ENCODE data around the gene KCNA1. TPM values are rescaled to one million over a fixed set of nuclear protein-coding genes. Genes with fewer than 3 reads are reported as not detected.

The KCNA1 gene
- total and polyA plus RNA-seq, 2 donors (not counting 3 experiments of a cell fraction or from before 2014, with no cell fraction given) = not detected

DNA sequence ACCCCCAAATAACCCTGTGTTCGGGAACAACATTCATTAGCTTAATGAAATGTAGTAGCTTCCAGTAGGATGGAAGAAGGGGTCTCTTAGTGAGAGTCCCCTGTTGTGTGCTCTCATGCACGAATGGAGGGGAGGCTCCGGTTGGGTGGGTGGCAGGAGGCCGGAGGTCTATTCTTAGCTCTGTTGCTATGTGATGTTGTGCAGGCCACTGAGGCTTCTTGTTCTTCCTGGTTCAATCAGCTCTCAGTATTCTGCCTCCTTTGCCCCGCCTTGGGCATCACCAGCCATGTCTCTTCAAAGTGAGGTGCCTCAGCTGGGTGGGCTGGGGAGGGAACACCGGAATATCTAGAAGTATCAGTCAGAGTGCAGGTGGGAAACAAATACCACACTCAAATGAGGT, 50.8 kb downstream of the KCNA1 start:
- BruUV-seq (replicated peaks) = no TSS peak
- Histone ChIP-seq H3K79me2 (ENCODE audit: control insufficient read depth, insufficient read depth, low read length) (no peaks in the 10 kb centered on the region), H3K27ac (ENCODE audit: insufficient read depth, low read depth, low read length) (no peak overlapping the region), H3K9me1 (replicated peaks; ENCODE audit: control insufficient read depth, extremely low read depth, insufficient read depth, low read length) (no peaks in the 10 kb centered on the region), H3K4me2 (ENCODE audit: insufficient read depth, low read length) (no peak overlapping the region), H3K9ac (replicated peaks; ENCODE audit: extremely low read depth, insufficient read depth, low read length) (no peak overlapping the region), H3K4me3 (replicated peaks in 1 of 3; ENCODE audit: insufficient read depth in 1 of 3, low read depth in 1 of 3, low read length in 3 of 3) (no peak overlapping the region), H2AFZ (ENCODE audit: low read depth, low read length) (no peak overlapping the region), H4K20me1 (replicated peaks; ENCODE audit: control insufficient read depth, extremely low read depth, insufficient read depth, low read length) (no peaks in the 10 kb centered on the region), H3K27me3 (ENCODE audit: control insufficient read depth in 2 of 2, insufficient read depth in 2 of 2, low read length in 2 of 2) (no peaks in the 10 kb centered on the region), H3K36me3 (ENCODE audit: control insufficient read depth in 2 of 2, extremely low read depth in 1 of 2, insufficient read depth in 2 of 2, low read length in 2 of 2) (no peaks in the 10 kb centered on the region), H3K4me1 (ENCODE audit: control insufficient read depth, extremely low read depth, insufficient read depth, low read length) (no peaks in the 10 kb centered on the region), H3K9me3 (replicated peaks; ENCODE audit: control insufficient read depth, insufficient read depth, low read length) (no peaks in the 10 kb centered on the region)
- CTCF ChIA-PET = interaction anchor here (1.0 kb wide), 1 partner anchor 60 kb away, joined by 3 read pairs; no protein-coding TSS in a partner anchor
- TF ChIP-seq MYC (IDR thresholded peaks at IDR 0.05; ENCODE audit: low read depth, low read length) = no peak
- no peak for TF ChIP-seq EZH2 (IDR thresholded peaks at IDR 0.05; ENCODE audit: borderline replicate concordance, low read depth, low read length, severe bottlenecking)
- no peak for TF ChIP-seq POLR2AphosphoS5 (IDR thresholded peaks at IDR 0.05; ENCODE audit: insufficient read depth, low read depth, low read length)
- TF ChIP-seq, protein P1, sequence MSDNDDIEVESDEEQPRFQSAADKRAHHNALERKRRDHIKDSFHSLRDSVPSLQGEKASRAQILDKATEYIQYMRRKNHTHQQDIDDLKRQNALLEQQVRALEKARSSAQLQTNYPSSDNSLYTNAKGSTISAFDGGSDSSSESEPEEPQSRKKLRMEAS (IDR thresholded peaks at IDR 0.05; ENCODE audit: insufficient read depth, insufficient read length) = no peak
- intact Hi-C loops (cut with micrococcal nuclease) (no loop called here), dilution Hi-C loops (cut with MboI; ENCODE audit: extremely low pct_ligation_motif_present, low sequenced_read_pairs) (no loop called here)
- FAIRE-seq (no peak), DNase-seq (ENCODE audit: low read depth, low spot score) (no peak)
- POLR2A ChIA-PET = no interaction called here

DNA sequence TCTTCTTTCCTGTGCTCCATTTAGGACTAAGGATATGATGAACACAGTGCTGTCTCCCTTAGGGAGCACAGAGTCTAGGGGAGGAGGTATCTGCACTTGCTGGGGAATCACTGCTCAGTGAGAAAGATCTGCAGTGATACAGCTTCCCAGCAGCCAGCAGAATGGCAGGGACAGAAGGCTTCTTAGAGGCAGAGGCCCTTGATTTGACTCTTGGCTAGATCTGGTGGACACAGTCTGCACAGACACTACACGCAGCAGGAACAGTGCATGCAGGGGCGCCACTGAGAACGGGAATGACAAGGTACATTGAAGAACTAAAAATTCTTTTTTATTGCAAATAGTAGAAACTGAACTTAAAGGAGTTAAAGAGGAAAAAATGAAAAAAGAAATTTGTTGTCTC, 51.6 kb downstream of the KCNA1 start:
- Histone ChIP-seq H3K9ac (replicated peaks; ENCODE audit: extremely low read depth, insufficient read depth, low read length) (no peak overlapping the region), H3K27ac (ENCODE audit: insufficient read depth, low read depth, low read length) (no peak overlapping the region), H4K20me1 (replicated peaks; ENCODE audit: control insufficient read depth, extremely low read depth, insufficient read depth, low read length) (no peaks in the 10 kb centered on the region), H2AFZ (ENCODE audit: low read depth, low read length) (no peak overlapping the region), H3K79me2 (ENCODE audit: control insufficient read depth, insufficient read depth, low read length) (no peaks in the 10 kb centered on the region), H3K4me2 (ENCODE audit: insufficient read depth, low read length) (no peak overlapping the region), H3K27me3 (ENCODE audit: control insufficient read depth in 2 of 2, insufficient read depth in 2 of 2, low read length in 2 of 2) (no peaks in the 10 kb centered on the region), H3K9me1 (replicated peaks; ENCODE audit: control insufficient read depth, extremely low read depth, insufficient read depth, low read length) (no peaks in the 10 kb centered on the region), H3K9me3 (replicated peaks; ENCODE audit: control insufficient read depth, insufficient read depth, low read length) (no peaks in the 10 kb centered on the region), H3K4me3 (replicated peaks in 1 of 3; ENCODE audit: insufficient read depth in 1 of 3, low read depth in 1 of 3, low read length in 3 of 3) (no peak overlapping the region), H3K36me3 (ENCODE audit: control insufficient read depth in 2 of 2, extremely low read depth in 1 of 2, insufficient read depth in 2 of 2, low read length in 2 of 2) (no peaks in the 10 kb centered on the region), H3K4me1 (ENCODE audit: control insufficient read depth, extremely low read depth, insufficient read depth, low read length) (no peaks in the 10 kb centered on the region)
- no peak for FAIRE-seq
- no TSS peak for BruUV-seq (replicated peaks)
- no peak for TF ChIP-seq FOS (IDR thresholded peaks at IDR 0.05; ENCODE audit: borderline replicate concordance, insufficient read depth, low read length)
- no peak for TF ChIP-seq POLR2AphosphoS5 (IDR thresholded peaks at IDR 0.05; ENCODE audit: insufficient read depth, low read depth, low read length)
- TF ChIP-seq, protein P2, sequence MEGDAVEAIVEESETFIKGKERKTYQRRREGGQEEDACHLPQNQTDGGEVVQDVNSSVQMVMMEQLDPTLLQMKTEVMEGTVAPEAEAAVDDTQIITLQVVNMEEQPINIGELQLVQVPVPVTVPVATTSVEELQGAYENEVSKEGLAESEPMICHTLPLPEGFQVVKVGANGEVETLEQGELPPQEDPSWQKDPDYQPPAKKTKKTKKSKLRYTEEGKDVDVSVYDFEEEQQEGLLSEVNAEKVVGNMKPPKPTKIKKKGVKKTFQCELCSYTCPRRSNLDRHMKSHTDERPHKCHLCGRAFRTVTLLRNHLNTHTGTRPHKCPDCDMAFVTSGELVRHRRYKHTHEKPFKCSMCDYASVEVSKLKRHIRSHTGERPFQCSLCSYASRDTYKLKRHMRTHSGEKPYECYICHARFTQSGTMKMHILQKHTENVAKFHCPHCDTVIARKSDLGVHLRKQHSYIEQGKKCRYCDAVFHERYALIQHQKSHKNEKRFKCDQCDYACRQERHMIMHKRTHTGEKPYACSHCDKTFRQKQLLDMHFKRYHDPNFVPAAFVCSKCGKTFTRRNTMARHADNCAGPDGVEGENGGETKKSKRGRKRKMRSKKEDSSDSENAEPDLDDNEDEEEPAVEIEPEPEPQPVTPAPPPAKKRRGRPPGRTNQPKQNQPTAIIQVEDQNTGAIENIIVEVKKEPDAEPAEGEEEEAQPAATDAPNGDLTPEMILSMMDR (IDR thresholded peaks at IDR 0.05; ENCODE audit: extremely low read depth in 1 of 2, insufficient read depth in 1 of 2, low read depth in 1 of 2, low read length in 2 of 2) = no peak
- TF ChIP-seq, protein P1 (IDR thresholded peaks at IDR 0.05; ENCODE audit: insufficient read depth, insufficient read length) = no peak
- TF ChIP-seq POLR2A (IDR thresholded peaks at IDR 0.05; ENCODE audit: low read depth, low read length) = no peak
- TF ChIP-seq MYC (IDR thresholded peaks at IDR 0.05; ENCODE audit: low read depth, low read length) = no peak
- TF ChIP-seq JUN (IDR thresholded peaks at IDR 0.05; ENCODE audit: borderline replicate concordance, insufficient read depth, insufficient read length, low read depth) = no peak
- TF ChIP-seq EZH2 (IDR thresholded peaks at IDR 0.05; ENCODE audit: borderline replicate concordance, low read depth, low read length, severe bottlenecking) = no peak
- TF ChIP-seq GATA2 (IDR thresholded peaks at IDR 0.05; ENCODE audit: insufficient read depth, insufficient read length, low read depth, low read length) = no peak
- POLR2A ChIA-PET = no interaction called here
- intact Hi-C loops (cut with micrococcal nuclease) (no loop called here), dilution Hi-C loops (cut with MboI; ENCODE audit: extremely low pct_ligation_motif_present, low sequenced_read_pairs) (no loop called here)
- no peak for DNase-seq (ENCODE audit: low read depth, low spot score)
- CTCF ChIA-PET = interaction anchor here (1.0 kb wide), 1 partner anchor 60 kb away, joined by 3 read pairs; no protein-coding TSS in a partner anchor
